Ureter (tissue), 1 donor: ENCODE results near the gene ARHGAP22. TPM values are rescaled to one million over a fixed set of nuclear protein-coding genes. Genes with fewer than 3 reads are reported as not detected.

ENCODE experiments used
- DNase-seq: peaks from one replicate; pipeline ENCODE4 v3.0.0-alpha.2; 2020; ENCODE audit warnings: low spot score
- total RNA-seq: library from RNA; stranded (reverse); gene quantifications from one replicate; pipeline ENCODE4 v1.2.4, GENCODE V29; 2023
- donor health status: DM: yes; HTN: yes; CAD: no.

Gene ARHGAP22
- total RNA-seq, 1 donor from 2014 or later = 4.6 TPM

- no peak for DNase-seq
Observed at GRCh38 chr10:48452879-48453412, 151.9 kb downstream of the ARHGAP22 start.

GRCh38 chr10:48451969-48452878, 152.6 kb downstream of the ARHGAP22 start:
- DNase-seq = no peak

GRCh38 chr10:48450741-48451466, 154.0 kb downstream of the ARHGAP22 start:
- DNase-seq = no peak

- DNase-seq = no peak
Observed at GRCh38 chr10:48450233-48450740, 154.6 kb downstream of the ARHGAP22 start.

- no peak for DNase-seq
Observed at GRCh38 chr10:48449501-48450232, 155.2 kb downstream of the ARHGAP22 start.

GRCh38 chr10:48448796-48449195, 156.1 kb downstream of the ARHGAP22 start:
- no peak for DNase-seq

- DNase-seq = no peak
Observed at GRCh38 chr10:48447356-48448215, 157.3 kb downstream of the ARHGAP22 start.

- DNase-seq = peak; percentile 29
Observed at GRCh38 chr10:48446785-48447184, 158.1 kb downstream of the ARHGAP22 start.

- DNase-seq = no peak
Observed at GRCh38 chr10:48445932-48446331, 158.9 kb downstream of the ARHGAP22 start.

GRCh38 chr10:48444861-48445841, 159.7 kb downstream of the ARHGAP22 start:
- DNase-seq = peak; percentile 38

- DNase-seq = no peak
Observed at GRCh38 chr10:48444266-48444665, 160.6 kb downstream of the ARHGAP22 start.

- DNase-seq = no peak
Observed at GRCh38 chr10:48442809-48443177, 162.1 kb downstream of the ARHGAP22 start.

- no peak for DNase-seq
Observed at GRCh38 chr10:48442090-48442808, 162.6 kb downstream of the ARHGAP22 start.

GRCh38 chr10:48440771-48441170, 164.1 kb downstream of the ARHGAP22 start:
- DNase-seq = no peak

- no peak for DNase-seq
Observed at GRCh38 chr10:48439581-48440041, 165.3 kb downstream of the ARHGAP22 start.

- DNase-seq = no peak
Observed at GRCh38 chr10:48439031-48439430, 165.8 kb downstream of the ARHGAP22 start.

GRCh38 chr10:48437546-48437945, 167.3 kb downstream of the ARHGAP22 start:
- no peak for DNase-seq

GRCh38 chr10:48431871-48432270, 173.0 kb downstream of the ARHGAP22 start:
- no peak for DNase-seq
